Measurements from ENCODE around the gene CFAP251. TPM values are rescaled to one million over a fixed set of nuclear protein-coding genes. Genes with fewer than 3 reads are reported as not detected.

The CFAP251 gene
- total and polyA plus RNA-seq, 2 of the 8 experiments (the other 6 are each of a cell fraction or from before 2014, with no cell fraction given) = 1.8 to 2.9 TPM

DNA sequence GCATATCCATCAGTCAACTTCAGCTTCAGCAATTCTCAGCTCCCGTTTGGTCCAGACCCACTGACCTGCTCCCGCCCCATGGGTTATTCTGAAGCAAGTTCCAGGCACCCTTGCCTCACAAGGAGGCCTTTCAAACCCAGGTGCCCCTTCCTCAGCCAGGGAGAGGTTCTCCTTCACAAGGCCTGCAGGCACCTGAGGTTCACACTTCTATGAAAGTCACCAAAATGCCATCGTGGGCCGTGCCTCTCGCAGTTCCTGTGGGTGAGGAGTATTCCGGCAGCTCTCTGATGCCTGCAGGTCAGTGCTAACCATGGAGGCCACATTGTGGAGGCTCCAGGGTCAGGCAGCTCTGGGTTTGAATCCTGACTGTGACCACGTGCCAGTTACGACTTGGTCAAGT lies 63.1 kb downstream of the CFAP251 start:
- no peaks in the 10 kb centered on the region; a peak in 1 of 7 replicates for H3K4me1 ChIP-seq (replicated peaks in 1 of 4; ENCODE audit: control insufficient read depth in 3 of 4, insufficient read depth in 4 of 4, low read length in 3 of 4)
- H4K91ac ChIP-seq (replicated peaks; ENCODE audit: insufficient read length, low read length) = no peak overlapping the region
- DNase-seq (ENCODE audit: low read depth in 1 of 2, low spot score in 2 of 2) (no peak), FAIRE-seq (no peak)
- H2BK15ac ChIP-seq (ENCODE audit: low read length) = no peak overlapping the region
- no peaks in the 10 kb centered on the region for H4K20me1 ChIP-seq (replicated peaks in 1 of 2; ENCODE audit: control insufficient read depth in 1 of 2, insufficient read depth in 2 of 2, low read length in 2 of 2)
- H3K27me3 ChIP-seq (replicated peaks in 1 of 4; ENCODE audit: control insufficient read depth in 3 of 4, extremely low read depth in 1 of 4, insufficient read depth in 3 of 4, low read length in 3 of 4) = no peaks in the 10 kb centered on the region
- H3K4me2 ChIP-seq (ENCODE audit: insufficient read depth in 1 of 2, low read depth in 2 of 2, low read length in 2 of 2) = no peak overlapping the region
- H3K23ac ChIP-seq (ENCODE audit: insufficient read length) = no peak overlapping the region
- H2BK5ac ChIP-seq (ENCODE audit: low read depth, low read length) = no peak overlapping the region
- H3K56ac ChIP-seq (replicated peaks; ENCODE audit: insufficient read length, low read depth, low read length) = no peak overlapping the region
- H3K9me3 ChIP-seq (ENCODE audit: insufficient read depth in 2 of 2, low read depth in 1 of 2, low read length in 1 of 2) = no peaks in the 10 kb centered on the region
- no peak overlapping the region for H4K5ac ChIP-seq (ENCODE audit: insufficient read length, low read depth, low read length)
- H3K36me3 ChIP-seq (ENCODE audit: control insufficient read depth in 2 of 4, insufficient read depth in 4 of 4, low read length in 3 of 4) = no peaks in the 10 kb centered on the region
- no peak overlapping the region for H2AFZ ChIP-seq (ENCODE audit: low read length)
- no peak overlapping the region for H2BK12ac ChIP-seq (ENCODE audit: low read depth, low read length)
- H2BK20ac ChIP-seq (ENCODE audit: low read length) = no peak overlapping the region
- no peaks in the 10 kb centered on the region for H3K79me1 ChIP-seq (ENCODE audit: low read depth, low read length)
- H3K18ac ChIP-seq (ENCODE audit: extremely low read depth, low read length) = no peak overlapping the region
- H3K79me2 ChIP-seq (ENCODE audit: control insufficient read depth in 1 of 2, insufficient read depth in 2 of 2, low read length in 2 of 2) = no peaks in the 10 kb centered on the region
- no peak overlapping the region for H3K4me3 ChIP-seq (ENCODE audit: extremely low read depth in 1 of 4, insufficient read depth in 2 of 4, low read depth in 3 of 4, low read length in 4 of 4)
- H4K8ac ChIP-seq (ENCODE audit: extremely low read depth, insufficient read depth, low read length) = no peak overlapping the region
- H3K14ac ChIP-seq (ENCODE audit: insufficient read length) = no peak overlapping the region
- H3K27ac ChIP-seq (ENCODE audit: low read depth, low read length) = no peak overlapping the region
- H2AK5ac ChIP-seq (ENCODE audit: low read depth, low read length) = no peak overlapping the region
- ChIA-PET POLR2A (ENCODE audit: partially characterized antibody) (interaction anchor here (0.6 to 1.2 kb wide), 2 partner anchors 30 to 711 kb away, joined by 3 to 4 read pairs; no protein-coding TSS in a partner anchor), CTCF (ENCODE audit: partially characterized antibody) (interaction anchor here (0.7 to 1.6 kb wide), 3 partner anchors 50 to 86 kb away, joined by 3 to 5 read pairs (median 4); partner anchors contain the start of gene CFAP251)
- no peak overlapping the region for H3K4ac ChIP-seq (replicated peaks; ENCODE audit: insufficient read length, low read depth, low read length)
- H3K23me2 ChIP-seq (ENCODE audit: low read depth, low read length) = no peaks in the 10 kb centered on the region
- H2BK120ac ChIP-seq (replicated peaks; ENCODE audit: low read depth, low read length) = no peak overlapping the region
- 93% methylated on average over 8 of the region's 8 CpGs; no CpG with 5 or more reads in 1 of the 2 experiments for WGBS, 2 experiments (ENCODE audit: extremely low coverage in 1 of 2, insufficient coverage in 1 of 2, insufficient read length in 1 of 2, insufficient replicate concordance in 2 of 2, low coverage in 1 of 2, low lambda C conversion rate in 2 of 2, missing lambda C conversion rate in 1 of 2)
- H3K9ac ChIP-seq (replicated peaks in 1 of 4; ENCODE audit: extremely low read depth in 1 of 4, low read depth in 3 of 4, low read length in 3 of 4) = no peak overlapping the region
- TF ChIP-seq GTF2F1 (IDR thresholded peaks at IDR 0.05; ENCODE audit: borderline replicate concordance, low read depth, low read length) (no peak), HDAC2 (IDR thresholded peaks at IDR 0.05; ENCODE audit: borderline replicate concordance in 1 of 2, low read depth in 2 of 2, low read length in 2 of 2) (no peak), GABPA (IDR thresholded peaks at IDR 0.05; ENCODE audit: borderline replicate concordance, insufficient read depth, low read length) (no peak), EGR1 (IDR thresholded peaks at IDR 0.05; ENCODE audit: borderline replicate concordance, low read depth, low read length) (no peak), EZH2 (IDR thresholded peaks at IDR 0.05; ENCODE audit: low read depth, low read length, severe bottlenecking) (no peak), SIN3A (conservative IDR thresholded peaks at IDR 0.05 in 1 of 2, IDR thresholded peaks at IDR 0.05 in 1 of 2; ENCODE audit: low read depth in 1 of 2, low read length in 2 of 2) (no peak), CHD1 (IDR thresholded peaks at IDR 0.05; ENCODE audit: low read depth, low read length) (no peak), FOSL1 (IDR thresholded peaks at IDR 0.05; ENCODE audit: insufficient read depth, low read depth, low read length) (no peak), POU5F1 (IDR thresholded peaks at IDR 0.05; ENCODE audit: low read depth, low read length) (no peak), ATF3 (IDR thresholded peaks at IDR 0.05; ENCODE audit: insufficient read depth, low read depth, low read length) (no peak), RNF2 (IDR thresholded peaks at IDR 0.05; ENCODE audit: borderline replicate concordance, low read depth, low read length, missing control alignments, poor library complexity, severe bottlenecking) (no peak)
- TF ChIP-seq, protein P1, sequence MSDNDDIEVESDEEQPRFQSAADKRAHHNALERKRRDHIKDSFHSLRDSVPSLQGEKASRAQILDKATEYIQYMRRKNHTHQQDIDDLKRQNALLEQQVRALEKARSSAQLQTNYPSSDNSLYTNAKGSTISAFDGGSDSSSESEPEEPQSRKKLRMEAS (IDR thresholded peaks at IDR 0.05) = no peak

All from H1 (cell line).